GM18870 (cell line): ENCODE data around the gene GATAD2B.

ENCODE experiments used
- ATAC-seq: cut with Tn5 transposase; IDR thresholded peaks from one replicate; pipeline ENCODE4 v1.9.1; 2021; ENCODE audit warnings: moderate library complexity; ENCODE audit not compliant: unreplicated experiment

GATAD2B gene

GRCh38 chr1:153922972-153923925 lies at the start of gene GATAD2B:
Gene GATAD2B, minus strand, starts transcription at chr1:153922972. Its CDS starts 94,625 bp downstream, at chr1:153828347.
- peak; percentile 88 for ATAC-seq

- no peak for ATAC-seq
Observed at GRCh38 chr1:153970346-153970745, 47.6 kb upstream of the GATAD2B start.

DNA sequence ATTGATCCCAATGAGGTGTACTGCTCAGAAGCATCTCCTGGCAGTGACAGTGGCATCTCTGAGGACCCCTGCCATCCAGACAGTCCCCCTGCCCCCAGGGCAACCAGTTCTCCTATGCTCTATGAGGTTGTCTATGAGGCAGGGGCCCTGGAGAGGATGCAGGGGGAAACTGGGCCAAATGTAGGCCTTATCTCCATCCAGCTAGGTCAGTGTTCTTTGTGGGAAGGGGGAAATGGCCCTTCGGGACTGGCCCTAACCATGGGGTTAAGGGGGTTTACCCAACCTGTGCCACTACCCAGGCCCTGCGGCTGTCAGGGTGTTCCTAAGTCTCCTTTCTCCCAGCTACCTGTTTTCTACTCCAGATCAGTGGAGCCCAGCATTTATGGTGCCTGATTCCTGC lies 46.2 kb upstream of the GATAD2B start:
- ATAC-seq = no peak

DNA sequence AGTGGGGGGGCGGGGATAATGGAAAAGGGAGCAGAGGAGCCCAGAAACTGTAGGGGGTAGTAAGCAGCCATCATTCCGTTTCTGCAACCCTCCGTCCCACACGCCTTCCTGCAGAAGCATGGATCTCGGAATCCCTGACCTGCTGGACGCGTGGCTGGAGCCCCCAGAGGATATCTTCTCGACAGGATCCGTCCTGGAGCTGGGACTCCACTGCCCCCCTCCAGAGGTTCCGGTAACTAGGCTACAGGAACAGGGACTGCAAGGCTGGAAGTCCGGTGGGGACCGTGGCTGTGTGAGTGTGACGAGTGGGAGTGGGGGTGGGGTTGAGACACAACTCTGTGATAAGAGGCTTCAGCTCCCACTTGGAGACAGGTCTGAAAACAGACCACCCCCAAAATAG lies 45.6 kb upstream of the GATAD2B start:
- no peak for ATAC-seq

- no peak for ATAC-seq
Observed at GRCh38 chr1:153968000-153968363, 45.2 kb upstream of the GATAD2B start.

GRCh38 chr1:153967107-153967999 lies 44.6 kb upstream of the GATAD2B start, which contains the start of gene CREB3L4:
Gene CREB3L4, plus strand, starts transcription at chr1:153967902. Its CDS starts 624 bp downstream, at chr1:153968526.
- peak; percentile 72 for ATAC-seq

DNA sequence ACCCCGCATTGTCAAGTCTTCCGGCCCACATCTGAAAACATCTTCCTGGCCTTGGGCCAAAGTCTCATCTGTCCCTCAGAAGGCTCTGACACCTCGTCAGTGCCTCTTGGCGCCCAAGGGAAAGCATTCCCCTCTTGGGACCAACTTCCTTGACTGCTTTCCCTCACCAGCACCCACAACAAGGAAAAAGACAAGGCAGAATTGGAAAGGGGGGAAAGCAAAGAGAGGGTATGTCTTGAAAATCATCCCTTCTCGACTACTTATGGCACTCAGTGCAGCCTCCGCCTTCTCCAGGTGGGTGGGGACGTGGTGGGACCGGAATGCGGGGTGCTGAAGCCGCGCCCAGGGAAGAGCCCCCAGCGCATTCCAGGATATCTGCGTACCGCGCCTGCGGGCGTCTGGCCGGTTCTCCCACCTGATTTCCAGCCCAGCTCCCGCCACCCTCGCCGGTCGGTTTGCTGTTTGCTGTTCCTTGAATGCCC lies 41.1 kb upstream of the GATAD2B start:
- ATAC-seq = no peak

DNA sequence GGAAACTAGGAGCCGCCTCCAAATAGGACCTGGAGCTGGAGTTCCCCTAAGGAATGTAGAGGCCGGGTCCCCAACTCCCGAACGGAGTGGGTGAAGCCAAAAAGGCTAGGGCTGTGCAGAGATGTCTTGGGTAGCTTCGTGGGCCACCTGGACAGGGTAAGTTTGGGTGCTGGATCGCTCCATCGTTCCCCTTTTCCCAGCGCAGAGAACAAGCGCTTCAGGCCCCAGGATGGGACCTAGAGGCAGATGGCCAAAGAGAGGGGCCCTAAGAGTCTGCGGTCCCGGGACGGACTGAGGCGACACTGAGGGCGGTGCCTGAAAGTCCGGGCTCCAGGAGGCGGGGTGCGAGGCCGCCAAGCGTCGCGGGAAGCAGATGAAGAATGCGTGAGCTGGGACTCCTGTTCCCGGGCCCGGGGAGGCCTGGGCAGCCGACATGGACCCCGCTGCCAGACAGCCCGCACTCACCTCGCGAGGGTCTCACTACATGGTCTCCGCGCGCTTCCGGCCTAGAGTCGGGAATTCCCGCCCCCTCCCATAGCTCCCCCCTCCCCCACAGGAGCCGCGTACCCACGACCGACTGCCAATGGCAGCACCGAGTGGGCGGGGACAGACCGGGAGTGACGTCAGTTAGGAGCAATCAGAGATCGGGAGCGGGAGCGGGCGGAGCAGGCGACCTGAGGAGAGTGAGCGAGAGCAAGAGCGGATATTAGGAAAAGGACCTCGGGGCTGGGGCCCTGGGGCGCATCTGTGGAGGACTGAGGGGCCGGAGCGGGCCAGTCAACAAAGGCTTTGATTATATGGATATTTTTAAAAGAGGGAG lies 40.5 kb upstream of the GATAD2B start, which contains the start of gene SLC39A1:
SLC39A1 (minus strand) TSS at position 508 of the 820 bp plus-strand sequence. CDS start 822 bp downstream, outside the sequence.
- peak; percentile 44 for ATAC-seq

DNA sequence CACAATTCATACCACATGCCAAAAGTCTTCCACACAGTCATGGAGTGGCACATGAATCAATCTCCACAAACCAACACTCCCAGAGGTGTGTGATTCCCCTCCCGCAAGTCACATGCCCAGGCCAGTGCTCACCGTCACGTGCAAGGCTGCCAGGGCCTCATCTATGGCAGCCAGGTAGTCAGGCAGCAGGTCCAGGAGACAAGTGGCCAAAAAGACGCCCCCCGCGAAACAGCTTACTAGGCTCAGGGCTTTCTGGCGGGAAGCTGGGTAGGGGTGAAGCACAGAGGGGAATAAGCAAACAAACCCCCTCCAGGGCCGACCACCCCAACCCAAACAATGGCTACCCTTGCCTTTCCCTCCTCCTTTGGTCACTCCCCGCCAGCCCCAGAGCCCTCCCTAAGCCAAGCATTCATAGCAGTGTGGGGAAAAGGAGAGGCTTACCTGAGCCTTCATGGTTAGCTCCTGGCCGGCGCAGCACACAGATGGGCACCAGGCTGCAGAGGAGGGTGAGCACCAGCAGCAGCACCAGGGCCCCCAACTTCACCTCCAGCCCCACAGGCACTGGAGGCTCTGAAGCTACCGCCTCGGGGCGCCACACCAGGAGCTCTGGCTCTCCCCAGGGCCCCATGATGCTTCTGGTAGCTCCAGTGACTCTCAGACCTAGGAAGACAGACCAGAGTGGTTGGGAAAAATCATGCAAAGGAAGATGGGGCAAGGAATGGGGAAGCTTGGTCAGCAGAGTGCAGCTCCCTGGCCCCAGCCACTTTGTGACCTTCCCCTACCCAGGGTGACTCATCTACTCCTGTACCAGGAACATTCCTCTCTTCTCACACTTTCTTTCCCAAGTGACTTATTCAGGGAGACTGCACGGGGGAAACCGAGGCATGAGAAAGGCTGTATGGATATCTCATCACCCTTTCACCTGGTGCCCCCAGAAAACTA lies 39.6 kb upstream of the GATAD2B start:
- no peak for ATAC-seq

DNA sequence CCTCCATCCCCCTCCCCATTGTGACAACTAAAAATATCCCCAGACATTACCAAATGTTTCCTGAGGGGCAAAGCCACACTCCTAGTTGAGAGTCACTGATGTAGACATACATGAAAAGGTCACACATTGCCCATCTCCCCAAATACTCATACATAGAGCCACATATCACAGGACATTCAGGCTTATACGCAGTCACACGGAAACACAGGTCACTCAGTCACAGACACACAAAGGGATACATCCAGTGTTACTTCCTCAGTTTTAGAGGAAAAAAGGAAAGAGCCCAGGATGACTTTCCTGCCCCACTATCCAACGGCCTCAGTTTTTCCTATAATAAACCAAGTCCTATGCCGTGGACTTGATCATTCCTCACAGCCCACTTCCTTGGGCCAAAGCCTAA lies 38.6 kb upstream of the GATAD2B start:
- no peak for ATAC-seq

DNA sequence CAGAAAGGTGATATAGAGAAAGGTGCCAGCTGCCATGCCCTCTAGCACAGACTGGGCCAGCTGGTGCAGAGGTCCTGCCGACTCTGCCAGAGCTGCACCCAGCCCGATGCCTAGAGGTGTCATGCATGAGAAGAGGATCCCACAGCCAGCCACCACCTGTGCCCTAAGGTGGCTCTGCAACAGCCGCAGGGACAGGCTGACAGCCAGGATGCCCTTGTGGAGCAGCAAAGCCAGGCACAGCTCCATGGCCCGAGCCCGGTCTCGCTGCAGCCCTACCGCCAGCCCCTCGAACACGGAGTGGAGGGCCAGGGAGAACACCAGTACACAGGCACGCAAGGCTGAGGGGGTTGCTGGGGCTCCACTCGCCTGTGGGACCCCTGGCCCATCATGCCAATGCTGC lies 37.4 kb upstream of the GATAD2B start:
- no peak for ATAC-seq

DNA sequence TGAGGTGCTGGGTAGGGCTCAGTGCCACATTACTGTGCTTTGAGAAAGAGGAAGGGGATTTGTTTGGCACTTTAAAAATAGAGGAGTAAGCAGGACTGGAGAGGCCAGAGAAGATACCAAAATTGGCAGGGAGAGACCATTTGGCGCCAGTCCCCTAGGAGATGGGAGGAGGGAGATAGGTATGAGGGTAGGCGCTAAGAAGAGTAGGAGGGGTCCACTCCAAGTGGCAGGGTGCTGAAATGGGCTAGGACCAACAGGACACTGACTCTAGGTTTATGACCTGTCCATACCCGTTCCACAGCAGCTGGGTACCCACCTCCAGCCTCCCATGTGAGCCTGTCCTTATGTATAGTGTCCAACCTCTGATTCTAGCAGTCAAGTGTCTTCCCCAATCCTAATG lies 36.7 kb upstream of the GATAD2B start:
- ATAC-seq = no peak

DNA sequence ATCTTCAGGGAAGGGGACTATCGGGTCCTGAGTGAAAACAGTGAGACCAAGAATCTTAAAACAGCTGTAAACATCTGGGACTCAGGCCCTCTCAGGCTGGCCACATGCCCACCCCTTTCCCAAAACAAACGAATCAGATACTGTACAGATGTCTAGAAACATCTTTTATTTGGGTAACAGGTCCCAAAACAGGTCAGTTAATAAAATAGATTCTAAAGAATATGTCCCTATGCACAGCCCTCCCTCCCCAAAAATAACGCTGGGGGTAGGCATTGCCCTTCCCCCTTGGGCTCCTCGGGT lies 36.1 kb upstream of the GATAD2B start:
- ATAC-seq = peak; percentile 9

- ATAC-seq = peak; percentile 72
Observed at GRCh38 chr1:153958111-153958960, 35.6 kb upstream of the GATAD2B start, which contains the start of gene CRTC2. Gene CRTC2, minus strand, starts transcription at chr1:153958612. Its CDS starts 115 bp downstream, at chr1:153958497.

DNA sequence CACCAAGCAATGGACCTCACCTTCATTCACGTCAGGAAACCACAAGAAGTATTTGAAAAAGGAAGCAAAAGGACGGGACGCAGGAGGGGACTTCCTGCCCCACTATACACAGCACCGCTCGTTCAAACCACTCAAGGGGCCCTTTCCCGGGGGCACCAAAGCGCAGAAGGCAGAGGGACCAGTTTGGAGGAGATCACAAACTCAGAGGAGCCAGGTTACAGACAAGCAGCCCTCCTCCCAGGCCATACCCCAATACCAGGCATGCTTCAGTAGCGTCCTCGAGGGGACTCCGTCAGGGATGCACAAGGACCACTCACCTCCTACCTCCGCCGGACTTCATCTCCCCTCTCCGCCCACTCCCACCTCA lies 35.0 kb upstream of the GATAD2B start:
- no peak for ATAC-seq

GRCh38 chr1:153956997-153957715 lies 34.4 kb upstream of the GATAD2B start:
- no peak for ATAC-seq

DNA sequence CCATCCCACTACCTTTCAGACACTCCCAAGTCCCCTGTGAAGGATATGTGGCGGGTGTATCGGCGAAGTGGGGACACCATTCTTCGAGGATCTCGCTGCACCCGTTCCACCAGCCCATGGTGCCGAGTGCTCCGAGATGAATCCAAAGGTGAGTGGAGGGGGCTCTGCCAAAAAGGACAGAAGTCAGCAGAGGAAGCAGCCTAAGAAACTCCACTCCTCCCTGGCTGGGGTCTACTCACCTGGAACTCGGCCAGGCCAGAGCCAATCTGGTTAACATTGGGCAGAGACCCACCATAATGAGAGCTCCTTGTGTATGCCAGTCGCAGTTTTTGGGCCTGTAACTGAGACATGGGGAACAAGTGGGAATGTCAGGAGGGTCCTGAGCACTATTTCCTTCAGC lies 32.1 kb upstream of the GATAD2B start:
- ATAC-seq = no peak

DNA sequence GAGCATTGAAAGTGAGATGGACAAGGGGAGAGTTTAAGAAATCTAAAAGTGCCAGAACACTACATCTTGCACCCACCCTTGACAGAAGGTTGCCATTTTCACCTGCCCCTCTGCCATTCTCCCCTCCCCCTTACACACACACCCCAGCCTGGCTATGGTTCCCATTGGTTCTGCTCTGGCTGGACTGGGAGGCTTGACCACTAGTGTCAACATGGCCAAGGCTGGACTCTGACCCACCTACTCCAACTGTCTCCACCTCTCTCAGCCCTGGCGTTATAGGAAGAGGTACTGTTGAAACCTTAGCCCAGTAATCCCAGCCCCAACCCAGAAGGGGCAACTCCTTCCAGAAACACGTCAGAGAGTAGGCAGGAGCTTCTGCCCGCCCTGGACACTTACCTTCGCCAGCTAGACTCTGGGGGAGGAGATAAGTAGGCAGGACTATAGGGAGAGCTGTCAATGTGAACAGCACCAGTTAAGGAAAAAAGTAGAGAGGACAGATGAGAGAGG lies 31.1 kb upstream of the GATAD2B start:
- ATAC-seq = no peak
